Sigmoid colon (tissue), 7 donors: ENCODE results near the gene CMTM7. TPM values are rescaled to one million over a fixed set of nuclear protein-coding genes. Genes with fewer than 3 reads are reported as not detected.

Source experiments
- DNase-seq: peaks from one replicate; pipeline ENCODE4 v3.0.0-alpha.2; 2019
- H3K27ac ChIP-seq, 4 donors: fragments of 200-600 bp; sonication (generic); one replicate each; pipeline ENCODE4 v1.5.1; 2016 to 2019; ENCODE audit warnings: mild to moderate bottlenecking in 1 of 4
- H3K27me3 ChIP-seq, 3 donors: fragments of 200-600 bp; sonication (generic); one replicate each; pipeline ENCODE4 v1.5.1; 2019; ENCODE audit warnings: mild to moderate bottlenecking in 1 of 3
- H3K36me3 ChIP-seq, 4 donors: fragments of 200-600 bp; sonication (generic); one replicate each; pipeline ENCODE4 v1.5.1; 2016 to 2019
- H3K4me1 ChIP-seq, 4 donors: fragments of 200-600 bp; sonication (generic); one replicate each; pipeline ENCODE4 v1.5.1; 2017 to 2019
- H3K4me3 ChIP-seq, 4 donors: fragments of 200-600 bp; sonication (generic); one replicate each; pipeline ENCODE4 v1.5.1; 2017 to 2019; ENCODE audit warnings: mild to moderate bottlenecking in 2 of 4, moderate library complexity in 1 of 4
- H3K9me3 ChIP-seq, 4 donors: fragments of 200-600 bp in 3 of 4; sonication (generic) in 3 of 4; one replicate each; pipeline versions ENCODE4 v1.5.1 to v1.6.1; 2013 to 2019
- EP300 ChIP-seq, 4 donors: sonication (generic); formaldehyde crosslinking; IDR thresholded peaks; one replicate each; pipeline ENCODE4 v1.6.1; 2017; ENCODE audit warnings: antibody characterized with exemption in 4 of 4
- POLR2A ChIP-seq, 2 donors: fragments of 450-650 bp; IDR thresholded peaks; one replicate each; pipeline ENCODE4 v1.6.1; 2016; ENCODE audit warnings: antibody characterized with exemption in 2 of 2, mild to moderate bottlenecking in 2 of 2, moderate library complexity in 2 of 2
- POLR2AphosphoS5 ChIP-seq, 4 donors: sonication (generic); formaldehyde crosslinking; IDR thresholded peaks; one replicate each; pipeline ENCODE4 v1.6.1; 2017; ENCODE audit warnings: antibody characterized with exemption in 4 of 4
- WGBS, 2 donors: extraction: QIAGEN DNeasy Blood & Tissue Kit; methylation state at CpG; one replicate each; pipeline ENCODE4 v1.1.7; 2013; 5-methylcytosine and 5-hydroxymethylcytosine counted together
- intact Hi-C: fragments of 100-400 bp; cut with DNase I; formaldehyde crosslinking; loops from one replicate; pipeline ENCODE4 v1.15.1; 2023
- polyA plus RNA-seq, 3 donors: library from polyadenylated mRNA; stranded (reverse); fragments of 200-250 nt; gene quantifications; one replicate each; pipeline ENCODE4 v1.2.3, GENCODE V29; 2013
- total RNA-seq, 4 donors: library from RNA; depleted of rRNA; stranded (reverse); fragments of >200 nt; gene quantifications; one replicate each; pipeline ENCODE4 v1.1.0, GENCODE V29; 2016
- TF ChIP-seq, protein P1 (sequence below), 4 experiments: fragments of 450-650 bp in 3 of 4; fragments of 200-600 bp in 1 of 4; IDR thresholded peaks; one replicate each; pipeline ENCODE4 v1.5.1; 2016 to 2019; ENCODE audit warnings: antibody characterized with exemption in 4 of 4, mild to moderate bottlenecking in 3 of 4, moderate library complexity in 2 of 4
- donor health status: healthy with polysubstance abuse.
- donor health status: Bipolar disorder and iron deficiency.
- donor health status: healthy.

Gene CMTM7
- total and polyA plus RNA-seq, 7 donors = 3.6 to 13.3 (median 7.2) TPM

DNA sequence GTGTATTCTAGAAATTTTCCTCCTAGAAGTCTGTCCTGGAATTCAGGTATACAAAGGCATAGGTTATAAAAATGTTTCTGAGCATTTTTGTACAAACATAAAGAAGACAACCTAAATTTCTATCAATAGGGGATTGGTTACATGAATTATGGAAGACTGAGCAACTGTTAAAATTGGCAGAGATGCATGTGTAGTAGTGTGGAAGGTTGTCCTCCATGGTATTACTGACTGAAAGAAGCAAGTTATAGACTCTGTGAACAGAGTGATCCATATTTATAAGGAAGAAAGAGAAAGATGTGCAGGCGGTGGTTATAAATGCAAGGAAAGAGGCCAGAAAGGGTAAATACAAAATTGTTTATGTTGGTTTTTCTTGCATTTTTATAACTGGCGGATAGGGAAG is 38.3 kb upstream of the CMTM7 start:
- no peaks in the 10 kb centered on the region for H3K36me3 ChIP-seq
- no peak for DNase-seq
- no peak overlapping the region for H3K4me3 ChIP-seq
- 89 to 93% methylated on average over 2 of the region's 2 CpGs for WGBS, 2 donors
- H3K27me3 ChIP-seq = no peaks in the 10 kb centered on the region
- TF ChIP-seq, protein P1, sequence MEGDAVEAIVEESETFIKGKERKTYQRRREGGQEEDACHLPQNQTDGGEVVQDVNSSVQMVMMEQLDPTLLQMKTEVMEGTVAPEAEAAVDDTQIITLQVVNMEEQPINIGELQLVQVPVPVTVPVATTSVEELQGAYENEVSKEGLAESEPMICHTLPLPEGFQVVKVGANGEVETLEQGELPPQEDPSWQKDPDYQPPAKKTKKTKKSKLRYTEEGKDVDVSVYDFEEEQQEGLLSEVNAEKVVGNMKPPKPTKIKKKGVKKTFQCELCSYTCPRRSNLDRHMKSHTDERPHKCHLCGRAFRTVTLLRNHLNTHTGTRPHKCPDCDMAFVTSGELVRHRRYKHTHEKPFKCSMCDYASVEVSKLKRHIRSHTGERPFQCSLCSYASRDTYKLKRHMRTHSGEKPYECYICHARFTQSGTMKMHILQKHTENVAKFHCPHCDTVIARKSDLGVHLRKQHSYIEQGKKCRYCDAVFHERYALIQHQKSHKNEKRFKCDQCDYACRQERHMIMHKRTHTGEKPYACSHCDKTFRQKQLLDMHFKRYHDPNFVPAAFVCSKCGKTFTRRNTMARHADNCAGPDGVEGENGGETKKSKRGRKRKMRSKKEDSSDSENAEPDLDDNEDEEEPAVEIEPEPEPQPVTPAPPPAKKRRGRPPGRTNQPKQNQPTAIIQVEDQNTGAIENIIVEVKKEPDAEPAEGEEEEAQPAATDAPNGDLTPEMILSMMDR (IDR thresholded peaks at IDR 0.05) = no peak
- TF ChIP-seq POLR2AphosphoS5 (IDR thresholded peaks at IDR 0.05) = no peak
- TF ChIP-seq POLR2A (IDR thresholded peaks at IDR 0.05) = no peak
- no peak for TF ChIP-seq EP300 (IDR thresholded peaks at IDR 0.05)
- H3K4me1 ChIP-seq = no peaks in the 10 kb centered on the region
- no peaks in the 10 kb centered on the region for H3K9me3 ChIP-seq
- no peak overlapping the region for H3K27ac ChIP-seq
- intact Hi-C loops = loop anchor here (5.0 kb wide), 1 partner anchor 46 kb away; no protein-coding TSS in a partner anchor

GRCh38 chr3:32354362-32354778 is 37.3 kb upstream of the CMTM7 start:
- Histone ChIP-seq H3K27me3 (no peaks in the 10 kb centered on the region), H3K27ac (no peak overlapping the region), H3K4me3 (no peak overlapping the region), H3K36me3 (no peaks in the 10 kb centered on the region), H3K9me3 (no peaks in the 10 kb centered on the region), H3K4me1 (no peaks in the 10 kb centered on the region)
- WGBS, 2 donors = 59 to 65% methylated on average over 8 of the region's 8 CpGs
- intact Hi-C loops = loop anchor here (5.0 kb wide), 1 partner anchor 47 kb away; no protein-coding TSS in a partner anchor
- TF ChIP-seq, protein P1 (IDR thresholded peaks at IDR 0.05) = no peak
- TF ChIP-seq POLR2A (IDR thresholded peaks at IDR 0.05) (no peak), EP300 (IDR thresholded peaks at IDR 0.05) (no peak), POLR2AphosphoS5 (IDR thresholded peaks at IDR 0.05) (no peak)
- no peak for DNase-seq

DNA sequence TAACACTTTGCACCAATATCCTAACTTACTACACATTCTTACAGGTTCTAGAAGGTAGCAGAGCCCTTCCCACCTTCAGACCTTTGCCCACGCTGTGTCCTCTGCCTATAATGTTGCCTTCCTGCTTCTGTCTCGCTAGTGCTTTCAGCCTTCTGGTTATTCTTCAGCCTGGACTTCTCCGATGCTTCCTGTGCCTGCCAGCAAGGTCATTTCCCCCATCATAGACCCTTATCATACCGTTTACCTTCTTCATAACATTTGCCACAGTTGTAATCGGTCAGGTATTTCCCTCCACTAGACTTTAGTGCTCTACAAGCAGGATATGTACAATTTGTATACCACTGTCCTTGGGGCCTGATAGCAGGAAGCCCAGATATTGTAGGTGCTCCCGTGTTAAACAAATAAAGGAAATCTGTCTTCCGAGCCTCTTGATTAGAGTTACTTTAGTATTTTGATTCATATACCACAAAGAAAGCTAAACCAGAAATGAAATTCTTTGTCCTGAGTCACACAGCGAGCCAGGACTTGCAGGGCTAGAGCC is 35.8 kb upstream of the CMTM7 start:
- no peaks in the 10 kb centered on the region for H3K27me3 ChIP-seq
- H3K36me3 ChIP-seq = no peaks in the 10 kb centered on the region
- H3K4me1 ChIP-seq = no peaks in the 10 kb centered on the region
- DNase-seq = no peak
- TF ChIP-seq, protein P1 (IDR thresholded peaks at IDR 0.05) = no peak
- TF ChIP-seq EP300 (IDR thresholded peaks at IDR 0.05) = no peak
- TF ChIP-seq POLR2AphosphoS5 (IDR thresholded peaks at IDR 0.05) = no peak
- TF ChIP-seq POLR2A (IDR thresholded peaks at IDR 0.05) = no peak
- no peak overlapping the region for H3K4me3 ChIP-seq
- H3K9me3 ChIP-seq = no peaks in the 10 kb centered on the region
- no peak overlapping the region for H3K27ac ChIP-seq
- 70 to 78% methylated on average over 8 of the region's 8 CpGs for WGBS, 2 donors
- intact Hi-C loops = no loop called here

- Histone ChIP-seq H3K4me1 (no peaks in the 10 kb centered on the region), H3K27ac (no peak overlapping the region), H3K27me3 (no peaks in the 10 kb centered on the region), H3K4me3 (no peak overlapping the region), H3K36me3 (no peaks in the 10 kb centered on the region), H3K9me3 (no peaks in the 10 kb centered on the region)
- 93% methylated on average over 5 of the region's 5 CpGs for WGBS, 2 donors
- DNase-seq = no peak
- TF ChIP-seq, protein P1 (IDR thresholded peaks at IDR 0.05) = no peak
- TF ChIP-seq POLR2AphosphoS5 (IDR thresholded peaks at IDR 0.05) (no peak), EP300 (IDR thresholded peaks at IDR 0.05) (no peak), POLR2A (IDR thresholded peaks at IDR 0.05) (no peak)
- intact Hi-C loops = no loop called here
Observed at GRCh38 chr3:32359766-32360492, 31.7 kb upstream of the CMTM7 start.
